Loucy (cell line): ENCODE results near the gene NSF.

ENCODE experiments used
- H2AFZ ChIP-seq: fragments of 200-600 bp; sonication (generic); 2 replicates; pipeline ENCODE4 v1.6.0; 2016; ENCODE audit warnings: antibody characterized with exemption, mild to moderate bottlenecking, low read length, moderate library complexity
- H3F3A ChIP-seq: fragments of 200-600 bp; 2 replicates; pipeline ENCODE4 v1.6.0; 2016; ENCODE audit warnings: antibody characterized with exemption, low read depth, mild to moderate bottlenecking
- H3K27me3 ChIP-seq: fragments of 200-600 bp; sonication (generic); 2 replicates; pipeline ENCODE4 v1.6.1; 2014; ENCODE audit warnings: low read length, mild to moderate bottlenecking; ENCODE audit not compliant: insufficient read depth, poor library complexity, severe bottlenecking
- H3K36me3 ChIP-seq: fragments of 200-600 bp; sonication (generic); 2 replicates; pipeline ENCODE4 v1.6.1; 2016; ENCODE audit warnings: low read length; ENCODE audit not compliant: insufficient read depth
- H3K4me1 ChIP-seq: fragments of 200-600 bp; sonication (generic); 2 replicates; pipeline ENCODE4 v1.5.1; 2014; ENCODE audit warnings: low read length, mild to moderate bottlenecking; ENCODE audit not compliant: insufficient read depth, poor library complexity, severe bottlenecking
- H3K4me2 ChIP-seq: fragments of 200-600 bp; sonication (generic); 2 replicates; pipeline ENCODE4 v1.6.0; 2014; ENCODE audit warnings: antibody characterized with exemption, low read length, low read depth, mild to moderate bottlenecking; ENCODE audit not compliant: poor library complexity, severe bottlenecking
- H3K4me3 ChIP-seq: fragments of 200-600 bp; sonication (generic); 2 replicates; pipeline ENCODE4 v1.5.1; 2014; ENCODE audit warnings: low read length, mild to moderate bottlenecking, mixed read lengths; ENCODE audit not compliant: poor library complexity, severe bottlenecking
- H3K79me2 ChIP-seq: fragments of 200-600 bp; sonication (generic); 2 replicates; pipeline ENCODE4 v1.6.1; 2014; ENCODE audit warnings: low read length; ENCODE audit not compliant: insufficient read depth
- H3K9ac ChIP-seq: fragments of 200-600 bp; sonication (generic); 2 replicates; pipeline ENCODE4 v1.6.0; 2014; ENCODE audit warnings: mild to moderate bottlenecking, low read depth, low read length, moderate library complexity; ENCODE audit not compliant: poor library complexity, severe bottlenecking
- H3K9me2 ChIP-seq: fragments of 200-600 bp; sonication (generic); replicated peaks from 2 replicates; pipeline ENCODE4 v1.6.1; 2016; ENCODE audit warnings: low read depth, low read length, mixed read lengths
- H3K9me3 ChIP-seq: fragments of 200-600 bp; sonication (generic); 2 replicates; pipeline ENCODE4 v1.6.1; 2014; ENCODE audit warnings: mild to moderate bottlenecking, antibody characterized with exemption, low read length, low read depth; ENCODE audit not compliant: insufficient read depth
- H4K20me1 ChIP-seq: fragments of 200-600 bp; sonication (generic); 2 replicates; pipeline ENCODE4 v1.6.0; 2014; ENCODE audit warnings: antibody characterized with exemption, low read length, mild to moderate bottlenecking; ENCODE audit not compliant: insufficient read depth, poor library complexity, severe bottlenecking
- EZH2phosphoT487 ChIP-seq: fragments of 200-600 bp; IDR thresholded peaks from 2 replicates; pipeline ENCODE4 v1.6.1; 2018; ENCODE audit warnings: antibody characterized with exemption, mild to moderate bottlenecking, moderate library complexity, borderline replicate concordance
- TF ChIP-seq, protein P1 (sequence below): fragments of 200-600 bp; sonication (generic); conservative IDR thresholded peaks from 2 replicates; pipeline ENCODE4 v1.5.1; 2014; ENCODE audit warnings: mild to moderate bottlenecking, antibody characterized with exemption, low read length

NSF gene

GRCh38 chr17:46788300-46788699, 197.8 kb downstream of the NSF start:
- Histone ChIP-seq H3K4me3 (no peak overlapping the region), H4K20me1 (no peaks in the 10 kb centered on the region), H3K4me2 (no peak overlapping the region), H2AFZ (no peak overlapping the region), H3K4me1 (no peaks in the 10 kb centered on the region), H3F3A (no peaks in the 10 kb centered on the region), H3K36me3 (no peaks in the 10 kb centered on the region), H3K27me3 (no peaks in the 10 kb centered on the region), H3K9me3 (no peaks in the 10 kb centered on the region), H3K9me2 (no peaks in the 10 kb centered on the region), H3K79me2 (no peaks in the 10 kb centered on the region), H3K9ac (no peak overlapping the region)
- TF ChIP-seq EZH2phosphoT487: no peak
- TF ChIP-seq, protein P1, sequence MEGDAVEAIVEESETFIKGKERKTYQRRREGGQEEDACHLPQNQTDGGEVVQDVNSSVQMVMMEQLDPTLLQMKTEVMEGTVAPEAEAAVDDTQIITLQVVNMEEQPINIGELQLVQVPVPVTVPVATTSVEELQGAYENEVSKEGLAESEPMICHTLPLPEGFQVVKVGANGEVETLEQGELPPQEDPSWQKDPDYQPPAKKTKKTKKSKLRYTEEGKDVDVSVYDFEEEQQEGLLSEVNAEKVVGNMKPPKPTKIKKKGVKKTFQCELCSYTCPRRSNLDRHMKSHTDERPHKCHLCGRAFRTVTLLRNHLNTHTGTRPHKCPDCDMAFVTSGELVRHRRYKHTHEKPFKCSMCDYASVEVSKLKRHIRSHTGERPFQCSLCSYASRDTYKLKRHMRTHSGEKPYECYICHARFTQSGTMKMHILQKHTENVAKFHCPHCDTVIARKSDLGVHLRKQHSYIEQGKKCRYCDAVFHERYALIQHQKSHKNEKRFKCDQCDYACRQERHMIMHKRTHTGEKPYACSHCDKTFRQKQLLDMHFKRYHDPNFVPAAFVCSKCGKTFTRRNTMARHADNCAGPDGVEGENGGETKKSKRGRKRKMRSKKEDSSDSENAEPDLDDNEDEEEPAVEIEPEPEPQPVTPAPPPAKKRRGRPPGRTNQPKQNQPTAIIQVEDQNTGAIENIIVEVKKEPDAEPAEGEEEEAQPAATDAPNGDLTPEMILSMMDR: no peak

GRCh38 chr17:46788796-46789195, 198.3 kb downstream of the NSF start:
- H3K4me3 ChIP-seq: no peak overlapping the region
- H3F3A ChIP-seq: no peaks in the 10 kb centered on the region
- H3K9me3 ChIP-seq: no peaks in the 10 kb centered on the region
- H2AFZ ChIP-seq: no peak overlapping the region
- no peaks in the 10 kb centered on the region for H3K36me3 ChIP-seq
- H3K79me2 ChIP-seq: no peaks in the 10 kb centered on the region
- no peak overlapping the region for H3K9ac ChIP-seq
- H4K20me1 ChIP-seq: no peaks in the 10 kb centered on the region
- H3K4me2 ChIP-seq: no peak overlapping the region
- no peaks in the 10 kb centered on the region for H3K9me2 ChIP-seq
- no peaks in the 10 kb centered on the region for H3K27me3 ChIP-seq
- H3K4me1 ChIP-seq: peaks cover 4% of the 10 kb centered on the region
- TF ChIP-seq, protein P1: no peak
- no peak for TF ChIP-seq EZH2phosphoT487

DNA sequence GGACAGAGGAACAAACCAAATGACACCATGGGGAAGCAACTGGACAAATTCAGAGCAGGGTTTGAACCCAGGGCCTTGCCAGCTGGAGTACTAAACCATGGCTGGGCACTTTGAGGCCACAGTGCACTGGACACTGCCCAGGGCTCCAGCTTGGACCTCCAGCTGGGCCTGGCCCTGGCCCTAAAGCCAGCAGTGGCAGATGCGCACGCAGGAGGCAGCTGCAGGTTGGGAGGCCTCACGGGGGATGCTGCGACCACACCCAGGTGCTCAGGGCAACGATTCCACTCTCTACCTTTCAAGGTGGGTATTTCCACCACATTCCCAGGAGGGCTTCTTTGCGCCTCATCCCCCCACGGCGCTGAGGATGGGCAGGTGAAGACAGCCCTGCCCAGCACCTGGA, 199.1 kb downstream of the NSF start:
- TF ChIP-seq, protein P1: no peak
- no peak for TF ChIP-seq EZH2phosphoT487
- Histone ChIP-seq H3K4me2 (no peak overlapping the region), H3K9ac (no peak overlapping the region), H3K9me2 (no peaks in the 10 kb centered on the region), H3K9me3 (no peaks in the 10 kb centered on the region), H3K27me3 (no peaks in the 10 kb centered on the region), H4K20me1 (no peaks in the 10 kb centered on the region), H3K79me2 (no peaks in the 10 kb centered on the region), H3F3A (no peaks in the 10 kb centered on the region), H3K4me3 (no peak overlapping the region), H2AFZ (no peak overlapping the region), H3K4me1 (peaks cover 10% of the 10 kb centered on the region), H3K36me3 (no peaks in the 10 kb centered on the region)
